Activated T-helper 17 cell treated with anti-CD3 and anti-CD28 coated beads, Interleukin-2, amount 50 U/mL, for 72 hours (primary cell): ENCODE results near the gene BAG5. TPM values are rescaled to one million over a fixed set of nuclear protein-coding genes. Genes with fewer than 3 reads are reported as not detected.
"Not testable (repeated sequence)": the region's sequence is repeated elsewhere in the genome, so short reads cannot be mapped to it uniquely, and the experiment has no call there.

ENCODE experiments used
- ATAC-seq: fragments of 150-1000 bp; cut with Tn5 transposase; replicated peaks from 2 replicates; pipeline ENCODE4 v1.10.0; 2021; ENCODE audit warnings: mild to moderate bottlenecking, moderate library complexity
- H3K27ac Mint-ChIP-seq: one replicate; pipeline ENCODE4 v1.8.0; 2022; ENCODE audit warnings: mixed read lengths
- H3K27me3 Mint-ChIP-seq: one replicate; pipeline ENCODE4 v1.8.0; 2022; ENCODE audit warnings: mixed read lengths
- H3K36me3 Mint-ChIP-seq: one replicate; pipeline ENCODE4 v1.8.0; 2022; ENCODE audit warnings: low read depth, mild to moderate bottlenecking, mixed read lengths
- H3K4me1 Mint-ChIP-seq: one replicate; pipeline ENCODE4 v1.8.0; 2022; ENCODE audit warnings: mixed read lengths
- H3K4me3 Mint-ChIP-seq: one replicate; pipeline ENCODE4 v1.8.0; 2022; ENCODE audit warnings: mild to moderate bottlenecking, mixed read lengths
- H3K9me3 Mint-ChIP-seq: one replicate; pipeline ENCODE4 v1.8.0; 2022; ENCODE audit warnings: mixed read lengths
- total RNA-seq, 2 donors: library from RNA; stranded (reverse); gene quantifications; one replicate each; pipeline ENCODE4 v1.2.3, GENCODE V29; 2022

Gene BAG5
- total RNA-seq, 2 donors from 2014 or later = 21.0 to 33.2 TPM

- Mint-ChIP-seq H3K4me1 (peaks cover 15% of the 10 kb centered on the region), H3K4me3 (peak within 1 kb of the TSS; percentile 91), H3K27ac (peak within 1 kb of the TSS; percentile 97), H3K9me3 (no peaks in the 10 kb centered on the region), H3K36me3 (peaks cover 9% of the 10 kb centered on the region), H3K27me3 (no peaks in the 10 kb centered on the region)
- ATAC-seq = peak; percentile 69
Observed at GRCh38 chr14:103528587-103529382, 33.7 kb downstream of the BAG5 start, which contains the start of gene TRMT61A. TSS of gene TRMT61A (plus strand) at chr14:103529196. CDS start at chr14:103529979, 783 bp downstream.

GRCh38 chr14:103528146-103528586 lies 34.3 kb downstream of the BAG5 start:
- ATAC-seq = no peak
- Mint-ChIP-seq H3K27me3 (no peaks in the 10 kb centered on the region), H3K4me1 (peaks cover 15% of the 10 kb centered on the region), H3K4me3 (peak overlapping the region; percentile 91), H3K36me3 (peaks cover 9% of the 10 kb centered on the region), H3K27ac (peak overlapping the region; percentile 97), H3K9me3 (no peaks in the 10 kb centered on the region)

GRCh38 chr14:103527408-103528145 lies 34.9 kb downstream of the BAG5 start:
- Mint-ChIP-seq H3K4me3 (peak overlapping the region; percentile 91), H3K36me3 (peaks cover 9% of the 10 kb centered on the region), H3K9me3 (no peaks in the 10 kb centered on the region), H3K4me1 (peaks cover 15% of the 10 kb centered on the region), H3K27ac (peak overlapping the region; percentile 94), H3K27me3 (no peaks in the 10 kb centered on the region)
- peak; percentile 86 for ATAC-seq

- no peak for ATAC-seq
- H3K36me3 Mint-ChIP-seq = peaks cover 9% of the 10 kb centered on the region
- H3K4me1 Mint-ChIP-seq = peaks cover 15% of the 10 kb centered on the region
- H3K9me3 Mint-ChIP-seq = no peaks in the 10 kb centered on the region
- H3K27ac Mint-ChIP-seq = peak overlapping the region; percentile 94
- peak overlapping the region; percentile 91 for H3K4me3 Mint-ChIP-seq
- H3K27me3 Mint-ChIP-seq = no peaks in the 10 kb centered on the region
Observed at GRCh38 chr14:103526914-103527248, 35.6 kb downstream of the BAG5 start.

DNA sequence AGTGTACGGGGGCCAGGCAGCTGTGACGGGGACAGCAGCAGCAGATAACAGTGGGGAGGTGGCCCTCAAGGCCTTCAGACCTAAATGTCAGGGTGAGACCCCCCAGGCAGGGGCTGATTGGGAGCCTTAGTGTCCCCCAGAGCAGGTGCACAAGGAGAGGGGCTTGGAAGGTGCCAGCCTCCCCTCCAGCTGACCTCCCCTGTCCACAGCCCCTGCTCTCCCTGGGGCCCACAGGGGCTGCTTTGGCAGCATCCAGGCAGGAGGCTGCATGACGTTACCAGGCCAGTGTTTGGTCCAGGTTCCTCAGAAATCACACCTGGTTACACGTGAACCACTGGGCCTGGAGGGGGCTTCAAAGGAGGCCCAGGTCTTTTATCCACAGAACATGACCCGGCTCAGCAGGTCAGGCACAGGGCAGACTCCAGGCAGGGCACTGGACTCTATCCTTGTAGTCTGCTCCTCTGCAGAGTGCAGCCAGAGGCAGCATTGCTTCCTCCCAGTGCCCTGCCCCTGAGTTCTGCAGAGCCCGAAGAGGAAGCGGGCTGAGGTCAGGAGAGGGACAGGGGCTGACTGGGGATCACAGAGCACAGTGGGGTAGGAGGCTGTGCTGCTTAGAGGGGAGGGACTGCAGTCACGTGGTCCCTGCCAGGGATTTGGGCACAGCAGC lies 36.1 kb downstream of the BAG5 start:
- peaks cover 15% of the 10 kb centered on the region for H3K4me1 Mint-ChIP-seq
- no peak for ATAC-seq
- H3K36me3 Mint-ChIP-seq = peaks cover 9% of the 10 kb centered on the region
- H3K4me3 Mint-ChIP-seq = no peak overlapping the region
- H3K27me3 Mint-ChIP-seq = no peaks in the 10 kb centered on the region
- H3K9me3 Mint-ChIP-seq = no peaks in the 10 kb centered on the region
- H3K27ac Mint-ChIP-seq = no peak overlapping the region

DNA sequence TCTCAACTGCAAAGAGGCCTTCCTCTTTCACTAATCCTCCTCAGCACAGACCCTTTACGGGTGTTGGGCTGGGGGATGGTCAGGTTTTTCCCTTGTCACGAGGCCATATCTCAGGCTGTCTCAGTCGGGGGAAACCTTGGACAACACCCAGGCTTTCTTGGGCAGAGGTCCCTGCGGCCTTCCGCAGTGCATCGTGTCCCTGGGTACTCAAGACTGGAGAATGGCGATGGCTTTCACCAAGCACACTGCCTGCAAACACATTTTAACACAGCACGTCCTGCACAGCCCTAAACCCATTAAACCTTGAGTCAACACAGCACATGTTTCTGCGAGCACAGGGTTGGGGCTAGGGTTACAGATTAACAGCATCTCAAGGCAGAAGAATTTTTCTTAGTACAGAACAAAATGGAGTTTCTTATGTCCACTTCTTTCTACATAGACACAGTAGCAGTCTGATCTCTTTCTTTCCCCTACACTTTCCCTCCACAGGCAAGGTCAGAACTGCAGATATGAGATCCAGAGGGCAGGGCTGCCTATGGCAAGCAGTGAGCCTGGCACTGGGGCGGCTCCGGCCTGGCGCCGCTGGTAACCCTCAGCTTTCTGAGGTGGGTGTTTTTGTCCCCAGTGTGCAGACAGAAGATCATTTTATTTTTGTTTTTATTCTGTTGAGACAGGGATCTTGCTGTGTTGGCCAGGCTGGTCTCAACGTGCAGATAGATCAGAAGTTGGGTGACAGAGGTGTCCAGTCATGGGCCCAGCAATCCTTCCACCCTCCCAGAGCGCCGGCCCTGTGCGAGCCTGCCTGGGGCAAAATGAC lies 36.8 kb downstream of the BAG5 start:
- not testable (repeated sequence) for H3K27me3 Mint-ChIP-seq, H3K4me3 Mint-ChIP-seq, H3K27ac Mint-ChIP-seq, ATAC-seq, H3K36me3 Mint-ChIP-seq, H3K9me3 Mint-ChIP-seq
- peaks cover 12% of the 10 kb centered on the region for H3K4me1 Mint-ChIP-seq

GRCh38 chr14:103524002-103524935 lies 38.2 kb downstream of the BAG5 start:
- peaks cover 12% of the 10 kb centered on the region for H3K4me1 Mint-ChIP-seq
- no peak overlapping the region for H3K27ac Mint-ChIP-seq
- H3K9me3 Mint-ChIP-seq = no peaks in the 10 kb centered on the region
- no peaks in the 10 kb centered on the region for H3K27me3 Mint-ChIP-seq
- H3K4me3 Mint-ChIP-seq = no peak overlapping the region
- no peak for ATAC-seq
- no peaks in the 10 kb centered on the region for H3K36me3 Mint-ChIP-seq

- Mint-ChIP-seq H3K4me3 (peak overlapping the region; percentile 34), H3K4me1 (peaks cover 13% of the 10 kb centered on the region), H3K27ac (no peak overlapping the region), H3K27me3 (no peaks in the 10 kb centered on the region), H3K9me3 (no peaks in the 10 kb centered on the region), H3K36me3 (no peaks in the 10 kb centered on the region)
- ATAC-seq = no peak
Observed at GRCh38 chr14:103523575-103523954, 38.9 kb downstream of the BAG5 start.

- Mint-ChIP-seq H3K36me3 (no peaks in the 10 kb centered on the region), H3K9me3 (no peaks in the 10 kb centered on the region), H3K27ac (no peak within 1 kb of the TSS), H3K4me3 (peak within 1 kb of the TSS; percentile 34), H3K4me1 (peaks cover 13% of the 10 kb centered on the region), H3K27me3 (no peaks in the 10 kb centered on the region)
- no peak for ATAC-seq
Observed at GRCh38 chr14:103522649-103523574, 39.5 kb downstream of the BAG5 start, which contains the start of gene CKB. TSS of gene CKB (minus strand) at chr14:103522830. CDS start at chr14:103522493, 337 bp downstream.

- no peaks in the 10 kb centered on the region for H3K9me3 Mint-ChIP-seq
- H3K4me1 Mint-ChIP-seq = peaks cover 7% of the 10 kb centered on the region
- H3K27me3 Mint-ChIP-seq = no peaks in the 10 kb centered on the region
- ATAC-seq = no peak
- no peaks in the 10 kb centered on the region for H3K36me3 Mint-ChIP-seq
- no peak overlapping the region for H3K27ac Mint-ChIP-seq
- H3K4me3 Mint-ChIP-seq = no peak overlapping the region
Observed at GRCh38 chr14:103521951-103522563, 40.4 kb downstream of the BAG5 start.

GRCh38 chr14:103521438-103521950 lies 41.0 kb downstream of the BAG5 start:
- Mint-ChIP-seq H3K4me1 (peaks cover 5% of the 10 kb centered on the region), H3K27me3 (no peaks in the 10 kb centered on the region), H3K9me3 (no peaks in the 10 kb centered on the region), H3K4me3 (peak overlapping the region; percentile 27), H3K27ac (no peak overlapping the region), H3K36me3 (no peaks in the 10 kb centered on the region)
- peak; percentile 31 for ATAC-seq
